ENCODE results near the gene CAMK2B.

DNA sequence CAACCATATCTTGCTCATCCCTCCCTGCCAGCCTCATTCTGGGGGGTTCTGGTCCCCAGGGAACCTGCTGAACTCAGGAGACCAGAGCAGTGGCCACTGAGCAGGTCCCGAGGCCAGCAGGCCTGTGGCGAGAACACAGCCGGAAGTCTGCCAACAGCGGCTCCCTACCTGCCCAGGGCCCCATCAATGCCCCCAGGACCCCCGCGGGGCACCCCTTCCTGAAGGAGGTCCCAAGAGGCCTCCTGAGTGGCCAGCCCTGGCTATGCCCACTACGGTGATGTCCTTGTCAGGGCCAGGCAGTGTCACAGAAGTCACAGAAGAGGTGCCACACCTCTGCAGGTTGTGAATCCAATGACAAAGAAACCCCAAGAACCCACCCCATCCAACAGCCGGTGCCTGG is 58.9 kb downstream of the CAMK2B start:
- TF ChIP-seq POLR2A (IDR thresholded peaks at IDR 0.05) (no peak), EP300 (IDR thresholded peaks at IDR 0.05) (no peak)
- TF ChIP-seq, protein P1, sequence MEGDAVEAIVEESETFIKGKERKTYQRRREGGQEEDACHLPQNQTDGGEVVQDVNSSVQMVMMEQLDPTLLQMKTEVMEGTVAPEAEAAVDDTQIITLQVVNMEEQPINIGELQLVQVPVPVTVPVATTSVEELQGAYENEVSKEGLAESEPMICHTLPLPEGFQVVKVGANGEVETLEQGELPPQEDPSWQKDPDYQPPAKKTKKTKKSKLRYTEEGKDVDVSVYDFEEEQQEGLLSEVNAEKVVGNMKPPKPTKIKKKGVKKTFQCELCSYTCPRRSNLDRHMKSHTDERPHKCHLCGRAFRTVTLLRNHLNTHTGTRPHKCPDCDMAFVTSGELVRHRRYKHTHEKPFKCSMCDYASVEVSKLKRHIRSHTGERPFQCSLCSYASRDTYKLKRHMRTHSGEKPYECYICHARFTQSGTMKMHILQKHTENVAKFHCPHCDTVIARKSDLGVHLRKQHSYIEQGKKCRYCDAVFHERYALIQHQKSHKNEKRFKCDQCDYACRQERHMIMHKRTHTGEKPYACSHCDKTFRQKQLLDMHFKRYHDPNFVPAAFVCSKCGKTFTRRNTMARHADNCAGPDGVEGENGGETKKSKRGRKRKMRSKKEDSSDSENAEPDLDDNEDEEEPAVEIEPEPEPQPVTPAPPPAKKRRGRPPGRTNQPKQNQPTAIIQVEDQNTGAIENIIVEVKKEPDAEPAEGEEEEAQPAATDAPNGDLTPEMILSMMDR (IDR thresholded peaks at IDR 0.05), result no peak

All from suprapubic skin (tissue), 3 donors.